HL-60 (cell line): ENCODE results near the gene POU2AF1.
"Not testable (repeated sequence)": the region's sequence is repeated elsewhere in the genome, so short reads cannot be mapped to it uniquely, and the experiment has no call there.

Source experiments
- CTCF ChIP-seq: IDR thresholded peaks from one replicate; pipeline ENCODE4 v1.5.1; 2011; ENCODE audit warnings: low read length, control low read depth, inconsistent platforms; ENCODE audit not compliant: insufficient read depth
- GABPA ChIP-seq: IDR thresholded peaks from 2 replicates; pipeline ENCODE4 v1.6.1; 2012; ENCODE audit warnings: low read depth
- POLR2AphosphoS5 ChIP-seq: IDR thresholded peaks from 2 replicates; pipeline ENCODE4 v1.6.1; 2012; ENCODE audit warnings: low read depth
- SPI1 ChIP-seq: IDR thresholded peaks from 2 replicates; pipeline ENCODE4 v1.6.1; 2012; ENCODE audit warnings: low read depth, mild to moderate bottlenecking, borderline replicate concordance

GRCh38 chr11:111401957-111402356 is 22.9 kb upstream of the POU2AF1 start:
- TF ChIP-seq CTCF, GABPA, SPI1, POLR2AphosphoS5: not testable (repeated sequence)
